Mesothelial cell of epicardium (in vitro differentiated cells): Measurements from ENCODE around the gene GULP1. TPM values are rescaled to one million over a fixed set of nuclear protein-coding genes. Genes with fewer than 3 reads are reported as not detected.

Experiments used
- DNase-seq, 2 experiments: peaks; one replicate each; pipeline ENCODE4 v3.0.0; 2021; ENCODE audit warnings: low spot score in 2 of 2; ENCODE audit not compliant: unreplicated experiment in 2 of 2
- H3K27ac Mint-ChIP-seq: 2 replicates; pipeline ENCODE4 v1.8.0; 2021; ENCODE audit warnings: mixed read lengths
- H3K27me3 Mint-ChIP-seq: 2 replicates; pipeline ENCODE4 v1.8.0; 2021; ENCODE audit warnings: low read depth, mixed read lengths
- H3K36me3 Mint-ChIP-seq: 2 replicates; pipeline ENCODE4 v1.8.0; 2021; ENCODE audit warnings: mixed read lengths
- H3K4me1 Mint-ChIP-seq: 2 replicates; pipeline ENCODE4 v1.8.0; 2021; ENCODE audit warnings: mixed read lengths
- H3K4me3 Mint-ChIP-seq: 2 replicates; pipeline ENCODE4 v1.8.0; 2021; ENCODE audit warnings: mild to moderate bottlenecking, moderate library complexity, mixed read lengths
- H3K9me3 Mint-ChIP-seq: 2 replicates; pipeline ENCODE4 v1.8.0; 2021; ENCODE audit warnings: mixed read lengths
- total RNA-seq: library from RNA; stranded (reverse); gene quantifications from 3 replicates; pipeline ENCODE4 v1.2.1, GENCODE V29; 2021
- TF ChIP-seq, protein P1 (sequence below): fragments of 200-600 bp; sonication (generic); IDR thresholded peaks from one replicate; pipeline ENCODE4 v1.5.0; 2021; ENCODE audit warnings: antibody characterized with exemption; ENCODE audit not compliant: unreplicated experiment

GULP1 gene
- total RNA-seq, 1 donor from 2014 or later = 58.5 TPM

DNA sequence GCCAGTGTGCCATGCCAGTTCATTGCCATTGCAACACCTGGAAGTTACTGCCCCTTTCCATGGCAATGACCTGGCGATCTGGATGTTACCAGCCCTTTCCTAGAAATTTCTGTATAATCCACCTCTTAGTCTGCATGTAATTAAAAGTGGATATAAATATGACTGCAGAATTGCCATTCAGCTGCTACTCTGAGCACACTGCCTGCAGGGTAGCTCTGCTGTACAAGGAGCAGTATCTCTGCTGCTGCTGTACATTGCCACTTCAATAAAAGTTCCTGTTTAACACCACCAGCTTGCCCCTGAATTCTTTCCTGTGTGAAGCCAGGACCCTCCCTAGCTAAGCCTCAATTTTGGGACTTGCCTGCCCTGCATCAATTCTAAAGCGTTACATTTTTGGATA, 17.4 kb upstream of the GULP1 start:
- TF ChIP-seq, protein P1, sequence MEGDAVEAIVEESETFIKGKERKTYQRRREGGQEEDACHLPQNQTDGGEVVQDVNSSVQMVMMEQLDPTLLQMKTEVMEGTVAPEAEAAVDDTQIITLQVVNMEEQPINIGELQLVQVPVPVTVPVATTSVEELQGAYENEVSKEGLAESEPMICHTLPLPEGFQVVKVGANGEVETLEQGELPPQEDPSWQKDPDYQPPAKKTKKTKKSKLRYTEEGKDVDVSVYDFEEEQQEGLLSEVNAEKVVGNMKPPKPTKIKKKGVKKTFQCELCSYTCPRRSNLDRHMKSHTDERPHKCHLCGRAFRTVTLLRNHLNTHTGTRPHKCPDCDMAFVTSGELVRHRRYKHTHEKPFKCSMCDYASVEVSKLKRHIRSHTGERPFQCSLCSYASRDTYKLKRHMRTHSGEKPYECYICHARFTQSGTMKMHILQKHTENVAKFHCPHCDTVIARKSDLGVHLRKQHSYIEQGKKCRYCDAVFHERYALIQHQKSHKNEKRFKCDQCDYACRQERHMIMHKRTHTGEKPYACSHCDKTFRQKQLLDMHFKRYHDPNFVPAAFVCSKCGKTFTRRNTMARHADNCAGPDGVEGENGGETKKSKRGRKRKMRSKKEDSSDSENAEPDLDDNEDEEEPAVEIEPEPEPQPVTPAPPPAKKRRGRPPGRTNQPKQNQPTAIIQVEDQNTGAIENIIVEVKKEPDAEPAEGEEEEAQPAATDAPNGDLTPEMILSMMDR = no peak
- peaks cover 7% of the 10 kb centered on the region for H3K9me3 Mint-ChIP-seq
- no peak overlapping the region for H3K27ac Mint-ChIP-seq
- peaks cover 7% of the 10 kb centered on the region for H3K4me1 Mint-ChIP-seq
- H3K36me3 Mint-ChIP-seq = peaks cover 3% of the 10 kb centered on the region
- DNase-seq = no peak
- no peaks in the 10 kb centered on the region for H3K27me3 Mint-ChIP-seq
- no peak overlapping the region for H3K4me3 Mint-ChIP-seq

DNA sequence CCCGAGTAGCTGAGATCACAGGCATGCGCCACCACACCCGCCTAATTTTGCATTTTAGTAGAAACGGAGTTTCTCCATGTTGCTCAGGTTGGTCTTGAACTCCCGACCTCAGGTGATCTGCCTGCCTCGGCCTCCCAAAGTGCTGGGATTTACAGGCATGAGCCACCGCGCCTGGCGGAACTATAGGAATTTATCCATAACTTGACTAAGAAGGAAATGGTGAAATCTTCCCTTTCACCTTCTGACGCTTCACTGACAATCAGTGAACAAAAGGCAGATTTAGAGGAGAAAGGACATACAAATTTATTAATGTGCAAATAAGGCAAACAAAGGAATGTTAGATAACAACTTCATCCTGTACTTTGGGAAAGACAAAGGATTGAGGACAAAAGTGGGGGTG, 15.4 kb upstream of the GULP1 start:
- Mint-ChIP-seq H3K4me1 (peaks cover 7% of the 10 kb centered on the region), H3K4me3 (no peak overlapping the region), H3K27me3 (no peaks in the 10 kb centered on the region), H3K27ac (no peak overlapping the region), H3K9me3 (no peaks in the 10 kb centered on the region), H3K36me3 (no peaks in the 10 kb centered on the region)
- no peak for DNase-seq
- TF ChIP-seq, protein P1 = no peak

DNA sequence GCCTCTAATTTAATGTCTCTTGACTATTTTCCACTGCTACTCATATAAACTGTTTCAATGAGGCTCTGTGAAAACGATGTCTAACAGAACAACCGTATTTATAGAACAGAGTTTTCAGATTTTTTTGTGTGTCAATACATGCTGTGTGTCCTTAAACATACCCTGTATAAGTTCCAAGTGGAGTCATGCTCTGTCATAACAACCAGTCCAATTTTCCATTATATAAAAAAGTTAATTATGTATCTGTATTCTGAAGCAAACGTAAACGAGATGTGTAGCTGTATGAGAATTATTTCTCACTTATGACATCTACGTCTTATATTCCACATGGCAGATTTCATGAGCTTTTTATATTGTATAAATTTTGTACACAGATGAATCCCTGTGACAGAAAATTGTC, 13.9 kb upstream of the GULP1 start:
- H3K4me3 Mint-ChIP-seq = no peak overlapping the region
- DNase-seq = no peak
- no peak overlapping the region for H3K27ac Mint-ChIP-seq
- H3K36me3 Mint-ChIP-seq = peaks cover 1% of the 10 kb centered on the region
- H3K27me3 Mint-ChIP-seq = no peaks in the 10 kb centered on the region
- peaks cover 6% of the 10 kb centered on the region for H3K9me3 Mint-ChIP-seq
- TF ChIP-seq, protein P1 = no peak
- H3K4me1 Mint-ChIP-seq = peaks cover 7% of the 10 kb centered on the region

DNA sequence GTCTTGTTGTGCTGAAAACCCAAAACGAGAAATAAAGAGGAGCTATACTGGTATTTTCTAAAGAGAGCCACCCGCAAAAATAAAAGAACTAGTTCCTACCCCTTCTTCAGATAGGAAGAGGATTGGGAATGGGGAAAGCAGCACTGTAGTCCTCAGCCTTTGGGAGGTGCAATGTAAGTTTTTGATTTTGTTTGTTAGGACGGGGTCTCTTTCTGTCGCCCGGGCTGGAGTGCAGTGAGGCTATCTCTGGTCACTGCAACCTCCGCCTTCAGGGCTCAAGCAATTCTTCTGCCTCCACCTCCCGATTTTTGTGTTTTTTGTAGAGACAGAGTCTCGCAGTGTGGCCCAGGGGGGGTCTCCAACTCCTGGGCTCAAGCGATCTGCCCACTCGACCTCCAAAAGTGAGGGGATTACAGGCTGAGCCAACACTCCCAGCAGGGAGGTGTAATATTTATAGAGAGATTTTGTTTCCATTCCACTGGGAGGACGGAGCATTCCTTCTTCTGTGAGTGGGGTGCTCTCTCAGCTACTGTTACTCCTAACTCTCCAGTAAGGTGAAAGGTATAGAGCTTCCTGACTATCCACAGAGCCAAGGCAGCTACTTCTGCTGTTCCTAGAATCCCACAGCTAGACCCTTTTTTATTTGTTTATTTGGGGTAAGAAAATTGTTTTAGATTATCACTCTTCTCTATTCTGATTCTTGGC, 13.1 kb upstream of the GULP1 start:
- Mint-ChIP-seq H3K9me3 (peaks cover 14% of the 10 kb centered on the region), H3K27ac (no peak overlapping the region), H3K4me1 (peaks cover 7% of the 10 kb centered on the region), H3K4me3 (peak overlapping the region; percentile 11), H3K27me3 (no peaks in the 10 kb centered on the region), H3K36me3 (peaks cover 4% of the 10 kb centered on the region)
- TF ChIP-seq, protein P1 = no peak
- DNase-seq = no peak

DNA sequence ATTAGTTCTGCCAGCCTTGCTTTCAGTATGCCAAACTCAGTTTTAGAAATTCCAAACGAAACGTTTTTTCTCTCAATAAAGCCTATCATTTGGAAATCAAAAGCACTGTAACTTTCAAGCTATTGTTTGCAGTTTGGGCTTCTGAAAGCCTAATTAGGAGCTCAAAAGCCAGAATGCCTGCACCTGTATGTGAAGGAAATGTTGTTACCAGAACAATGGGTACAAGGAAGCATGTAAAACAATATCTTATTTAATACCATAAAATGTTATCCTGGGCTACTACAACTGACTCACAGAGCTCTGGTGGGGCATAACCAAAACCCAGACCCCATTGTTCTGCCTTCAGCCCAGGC, 12.6 kb upstream of the GULP1 start:
- H3K9me3 Mint-ChIP-seq = peaks cover 14% of the 10 kb centered on the region
- peaks cover 4% of the 10 kb centered on the region for H3K36me3 Mint-ChIP-seq
- TF ChIP-seq, protein P1 = no peak
- peaks cover 7% of the 10 kb centered on the region for H3K4me1 Mint-ChIP-seq
- H3K4me3 Mint-ChIP-seq = no peak overlapping the region
- no peaks in the 10 kb centered on the region for H3K27me3 Mint-ChIP-seq
- DNase-seq = no peak
- no peak overlapping the region for H3K27ac Mint-ChIP-seq

DNA sequence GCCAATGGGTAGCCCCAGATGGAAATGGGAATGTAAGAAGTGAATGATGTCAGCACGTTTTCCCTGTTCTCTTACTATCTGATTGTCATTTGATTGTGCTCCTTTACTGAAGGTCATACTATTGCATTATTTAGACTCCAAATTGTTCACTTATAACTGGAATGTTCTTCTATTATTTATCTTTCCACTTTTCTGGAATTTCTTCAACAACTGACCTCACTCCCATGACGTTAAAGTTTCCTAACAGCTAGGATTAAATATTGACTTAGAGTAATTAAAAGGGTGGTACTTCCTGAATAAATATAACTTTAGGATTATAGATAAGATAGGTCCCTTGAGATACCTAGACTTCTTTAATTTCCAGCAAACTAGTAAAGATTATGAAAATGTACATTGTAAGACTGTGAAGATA, 10.9 kb upstream of the GULP1 start:
- DNase-seq = no peak
- Mint-ChIP-seq H3K36me3 (peaks cover 4% of the 10 kb centered on the region), H3K4me3 (no peak overlapping the region), H3K4me1 (peaks cover 3% of the 10 kb centered on the region), H3K27me3 (no peaks in the 10 kb centered on the region), H3K27ac (no peak overlapping the region), H3K9me3 (peaks cover 14% of the 10 kb centered on the region)
- TF ChIP-seq, protein P1 = no peak
